SK-N-SH treated with all-trans-retinoic acid at 6 μM for 48 hours (cell line): ENCODE data around the gene FAF2.

Experiments
- ATAC-seq: fragments of 200-7000 bp; cut with Tn5 transposase; 3 replicates; pipeline ENCODE4 v1.9.1; 2020; ENCODE audit warnings: mild to moderate bottlenecking, moderate library complexity
- ARNTL ChIP-seq: fragments of 450-650 bp; formaldehyde crosslinking; IDR thresholded peaks from 2 replicates; pipeline ENCODE4 v1.5.0; 2020; ENCODE audit warnings: low read depth, mild to moderate bottlenecking, moderate library complexity, borderline replicate concordance
- BACH2 ChIP-seq: fragments of 250-450 bp; sonication (Bioruptor Pico); IDR thresholded peaks from 2 replicates; pipeline ENCODE4 v1.9.0; 2021; ENCODE audit warnings: mild to moderate bottlenecking, borderline replicate concordance
- CSDC2 ChIP-seq: fragments of 250-450 bp; sonication (Bioruptor Pico); IDR thresholded peaks from 2 replicates; pipeline ENCODE4 v1.5.0; 2020; ENCODE audit warnings: mild to moderate bottlenecking, moderate library complexity
- ESRRG ChIP-seq: fragments of 250-450 bp; sonication (Bioruptor Pico); IDR thresholded peaks from 2 replicates; pipeline ENCODE4 v1.6.1; 2021; ENCODE audit warnings: mild to moderate bottlenecking
- ISL1 ChIP-seq: fragments of 250-450 bp; sonication (Bioruptor Pico); IDR thresholded peaks from 2 replicates; pipeline ENCODE4 v2.1.2; 2022; ENCODE audit warnings: mild to moderate bottlenecking, moderate library complexity
- OSR1 ChIP-seq: fragments of 250-450 bp; sonication (Bioruptor Pico); IDR thresholded peaks from 2 replicates; pipeline ENCODE4 v1.8.0; 2022; ENCODE audit warnings: moderate library complexity, mild to moderate bottlenecking, inconsistent platforms
- PPARA ChIP-seq: fragments of 250-450 bp; sonication (Bioruptor Pico); IDR thresholded peaks from 2 replicates; pipeline ENCODE4 v1.5.0; 2020; ENCODE audit warnings: mild to moderate bottlenecking, borderline replicate concordance
- RARB ChIP-seq: fragments of 250-450 bp; sonication (Bioruptor Pico); IDR thresholded peaks from 2 replicates; pipeline ENCODE4 v1.8.0; 2021; ENCODE audit warnings: mild to moderate bottlenecking, moderate library complexity
- TCF4 ChIP-seq: fragments of 250-450 bp; sonication (Bioruptor Pico); IDR thresholded peaks from 2 replicates; pipeline ENCODE4 v1.8.0; 2021; ENCODE audit warnings: mild to moderate bottlenecking, moderate library complexity, borderline replicate concordance
- ZC3H10 ChIP-seq: fragments of 250-450 bp; sonication (Bioruptor Pico); IDR thresholded peaks from 2 replicates; pipeline ENCODE4 v1.5.1; 2021; ENCODE audit warnings: mild to moderate bottlenecking, moderate library complexity
- ZFP3 ChIP-seq: fragments of 250-450 bp; sonication (Bioruptor Pico); IDR thresholded peaks from 2 replicates; pipeline ENCODE4 v1.5.0; 2020; ENCODE audit warnings: mild to moderate bottlenecking, moderate library complexity
- ZNF565 ChIP-seq: fragments of 450-650 bp; formaldehyde crosslinking; conservative IDR thresholded peaks from 2 replicates; pipeline ENCODE4 v1.5.0; 2020; ENCODE audit warnings: low read depth, mild to moderate bottlenecking, moderate library complexity
- ZNF70 ChIP-seq: fragments of 450-650 bp; formaldehyde crosslinking; IDR thresholded peaks from 2 replicates; pipeline ENCODE4 v1.5.0; 2020; ENCODE audit warnings: mild to moderate bottlenecking, moderate library complexity
- TF ChIP-seq, protein P1 (sequence below): fragments of 250-450 bp; sonication (Bioruptor Pico); IDR thresholded peaks from 2 replicates; pipeline ENCODE4 v1.8.0; 2020; ENCODE audit warnings: mild to moderate bottlenecking, moderate library complexity, borderline replicate concordance
- TF ChIP-seq, protein P2 (sequence below): fragments of 250-450 bp; sonication (Bioruptor Pico); IDR thresholded peaks from 2 replicates; pipeline ENCODE4 v1.5.1; 2020; ENCODE audit warnings: low read depth, mild to moderate bottlenecking, moderate library complexity
- TF ChIP-seq, protein P3 (sequence below): fragments of 250-450 bp; sonication (Bioruptor Pico); IDR thresholded peaks from 2 replicates; pipeline ENCODE4 v1.5.0; 2020; ENCODE audit warnings: mild to moderate bottlenecking, moderate library complexity
- TF ChIP-seq, protein P4 (sequence below): fragments of 250-450 bp; sonication (Bioruptor Pico); IDR thresholded peaks from 2 replicates; pipeline ENCODE4 v1.5.1; 2021; ENCODE audit warnings: mild to moderate bottlenecking, moderate library complexity

The FAF2 gene

DNA sequence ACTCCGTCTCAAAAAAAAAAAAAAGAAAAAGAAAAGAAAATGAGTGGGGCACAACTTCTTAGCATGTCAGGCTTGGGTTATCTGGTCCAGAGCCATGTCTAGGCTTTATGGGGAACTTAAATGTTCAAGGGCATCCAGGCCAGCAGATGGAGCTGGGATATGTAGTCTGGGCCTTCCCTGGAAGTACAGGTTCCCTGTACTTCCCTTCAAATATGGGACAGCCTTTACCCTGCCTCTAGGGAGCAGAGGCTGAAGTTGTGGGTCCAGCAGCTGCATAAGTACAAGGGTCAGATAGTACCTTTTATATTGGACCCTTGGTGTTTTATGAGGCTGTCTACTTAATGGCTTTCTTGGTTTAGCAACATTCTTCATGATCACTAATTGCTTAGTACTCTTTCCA lies 42.1 kb downstream of the FAF2 start:
- no peak for ATAC-seq

DNA sequence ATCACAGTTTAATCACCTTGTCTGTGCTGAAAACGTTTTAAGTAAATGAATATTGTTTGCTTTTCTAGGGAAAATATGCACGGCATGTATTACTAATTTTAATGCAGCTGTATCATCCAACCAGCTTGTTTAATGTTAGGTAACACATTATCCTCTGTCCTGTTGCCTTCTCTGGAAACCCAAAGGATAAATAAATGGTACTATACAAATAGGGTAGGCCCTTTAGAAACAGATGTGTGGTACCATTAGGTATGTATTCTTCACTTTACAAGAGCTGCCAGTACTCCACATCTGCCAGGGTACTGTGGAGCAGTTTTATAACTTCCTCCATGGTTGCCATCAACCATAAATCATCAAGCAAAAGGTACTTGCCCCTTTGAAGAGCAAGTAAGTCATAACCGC lies 42.9 kb downstream of the FAF2 start:
- no peak for TF ChIP-seq CSDC2
- no peak for TF ChIP-seq ARNTL (CRISPR knock-in tag)
- ATAC-seq: no peak

More for the DNA sequence above, 42.1 kb downstream of the FAF2 start:
- TF ChIP-seq ZFP3 (CRISPR knock-in tag) (no peak), RARB (no peak), ISL1 (CRISPR knock-in tag) (no peak), ZNF565 (CRISPR knock-in tag) (no peak), ZC3H10 (CRISPR knock-in tag) (no peak), BACH2 (CRISPR knock-in tag) (no peak), ZNF70 (CRISPR knock-in tag) (no peak), TCF4 (CRISPR knock-in tag) (no peak), CSDC2 (no peak)
- TF ChIP-seq, protein P1, sequence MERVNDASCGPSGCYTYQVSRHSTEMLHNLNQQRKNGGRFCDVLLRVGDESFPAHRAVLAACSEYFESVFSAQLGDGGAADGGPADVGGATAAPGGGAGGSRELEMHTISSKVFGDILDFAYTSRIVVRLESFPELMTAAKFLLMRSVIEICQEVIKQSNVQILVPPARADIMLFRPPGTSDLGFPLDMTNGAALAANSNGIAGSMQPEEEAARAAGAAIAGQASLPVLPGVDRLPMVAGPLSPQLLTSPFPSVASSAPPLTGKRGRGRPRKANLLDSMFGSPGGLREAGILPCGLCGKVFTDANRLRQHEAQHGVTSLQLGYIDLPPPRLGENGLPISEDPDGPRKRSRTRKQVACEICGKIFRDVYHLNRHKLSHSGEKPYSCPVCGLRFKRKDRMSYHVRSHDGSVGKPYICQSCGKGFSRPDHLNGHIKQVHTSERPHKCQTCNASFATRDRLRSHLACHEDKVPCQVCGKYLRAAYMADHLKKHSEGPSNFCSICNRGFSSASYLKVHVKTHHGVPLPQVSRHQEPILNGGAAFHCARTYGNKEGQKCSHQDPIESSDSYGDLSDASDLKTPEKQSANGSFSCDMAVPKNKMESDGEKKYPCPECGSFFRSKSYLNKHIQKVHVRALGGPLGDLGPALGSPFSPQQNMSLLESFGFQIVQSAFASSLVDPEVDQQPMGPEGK (CRISPR knock-in tag): no peak

DNA sequence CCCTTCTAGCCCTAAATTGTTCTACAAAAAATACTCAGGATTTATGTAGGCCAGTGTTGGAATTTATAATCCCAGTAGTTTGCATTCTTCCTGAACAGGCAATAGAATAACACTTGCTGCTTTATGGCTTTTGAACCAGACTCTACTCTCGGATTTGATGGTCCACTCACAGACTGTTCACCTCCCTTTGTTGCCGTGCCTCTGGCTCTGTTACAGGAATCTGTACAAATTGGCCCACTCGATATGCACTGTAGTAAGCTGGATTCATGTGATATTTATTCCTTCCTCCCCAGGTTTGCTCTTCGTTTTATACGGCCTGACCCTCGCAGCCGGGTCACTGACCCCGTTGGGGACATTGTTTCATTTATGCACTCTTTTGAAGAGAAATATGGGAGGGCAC lies 43.7 kb downstream of the FAF2 start:
- ATAC-seq: no peak
- no peak for TF ChIP-seq ISL1 (CRISPR knock-in tag)
- TF ChIP-seq BACH2 (CRISPR knock-in tag): no peak
- no peak for TF ChIP-seq RARB

DNA sequence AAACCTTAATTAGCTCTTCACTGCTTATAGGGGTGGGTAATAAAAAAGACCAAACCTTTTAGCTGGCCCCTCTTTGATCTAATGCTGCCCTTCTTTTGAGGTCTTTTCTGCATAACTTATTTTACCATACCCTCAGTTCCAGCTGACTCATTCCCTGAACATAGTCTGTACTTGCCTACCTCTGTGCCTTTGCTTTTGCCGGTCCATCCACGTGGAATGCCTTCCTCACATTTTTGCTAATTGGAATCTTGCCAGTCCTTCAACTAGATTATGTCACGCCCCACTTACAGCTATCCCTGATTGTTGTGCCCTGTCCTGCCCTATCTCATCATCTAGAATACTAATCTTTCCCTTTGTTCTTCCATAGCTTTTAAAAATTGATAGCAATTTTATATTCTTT lies 44.2 kb downstream of the FAF2 start:
- TF ChIP-seq RARB (no peak), ZC3H10 (CRISPR knock-in tag) (no peak), ESRRG (no peak), CSDC2 (no peak), PPARA (CRISPR knock-in tag) (no peak), OSR1 (CRISPR knock-in tag) (no peak), TCF4 (CRISPR knock-in tag) (no peak), ARNTL (CRISPR knock-in tag) (no peak), ISL1 (CRISPR knock-in tag) (no peak), BACH2 (CRISPR knock-in tag) (no peak)
- TF ChIP-seq, protein P2, sequence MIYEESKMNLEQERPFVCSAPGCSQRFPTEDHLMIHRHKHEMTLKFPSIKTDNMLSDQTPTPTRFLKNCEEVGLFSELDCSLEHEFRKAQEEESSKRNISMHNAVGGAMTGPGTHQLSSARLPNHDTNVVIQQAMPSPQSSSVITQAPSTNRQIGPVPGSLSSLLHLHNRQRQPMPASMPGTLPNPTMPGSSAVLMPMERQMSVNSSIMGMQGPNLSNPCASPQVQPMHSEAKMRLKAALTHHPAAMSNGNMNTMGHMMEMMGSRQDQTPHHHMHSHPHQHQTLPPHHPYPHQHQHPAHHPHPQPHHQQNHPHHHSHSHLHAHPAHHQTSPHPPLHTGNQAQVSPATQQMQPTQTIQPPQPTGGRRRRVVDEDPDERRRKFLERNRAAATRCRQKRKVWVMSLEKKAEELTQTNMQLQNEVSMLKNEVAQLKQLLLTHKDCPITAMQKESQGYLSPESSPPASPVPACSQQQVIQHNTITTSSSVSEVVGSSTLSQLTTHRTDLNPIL (CRISPR knock-in tag): no peak
- TF ChIP-seq, protein P1 (CRISPR knock-in tag): no peak
- TF ChIP-seq, protein P3, sequence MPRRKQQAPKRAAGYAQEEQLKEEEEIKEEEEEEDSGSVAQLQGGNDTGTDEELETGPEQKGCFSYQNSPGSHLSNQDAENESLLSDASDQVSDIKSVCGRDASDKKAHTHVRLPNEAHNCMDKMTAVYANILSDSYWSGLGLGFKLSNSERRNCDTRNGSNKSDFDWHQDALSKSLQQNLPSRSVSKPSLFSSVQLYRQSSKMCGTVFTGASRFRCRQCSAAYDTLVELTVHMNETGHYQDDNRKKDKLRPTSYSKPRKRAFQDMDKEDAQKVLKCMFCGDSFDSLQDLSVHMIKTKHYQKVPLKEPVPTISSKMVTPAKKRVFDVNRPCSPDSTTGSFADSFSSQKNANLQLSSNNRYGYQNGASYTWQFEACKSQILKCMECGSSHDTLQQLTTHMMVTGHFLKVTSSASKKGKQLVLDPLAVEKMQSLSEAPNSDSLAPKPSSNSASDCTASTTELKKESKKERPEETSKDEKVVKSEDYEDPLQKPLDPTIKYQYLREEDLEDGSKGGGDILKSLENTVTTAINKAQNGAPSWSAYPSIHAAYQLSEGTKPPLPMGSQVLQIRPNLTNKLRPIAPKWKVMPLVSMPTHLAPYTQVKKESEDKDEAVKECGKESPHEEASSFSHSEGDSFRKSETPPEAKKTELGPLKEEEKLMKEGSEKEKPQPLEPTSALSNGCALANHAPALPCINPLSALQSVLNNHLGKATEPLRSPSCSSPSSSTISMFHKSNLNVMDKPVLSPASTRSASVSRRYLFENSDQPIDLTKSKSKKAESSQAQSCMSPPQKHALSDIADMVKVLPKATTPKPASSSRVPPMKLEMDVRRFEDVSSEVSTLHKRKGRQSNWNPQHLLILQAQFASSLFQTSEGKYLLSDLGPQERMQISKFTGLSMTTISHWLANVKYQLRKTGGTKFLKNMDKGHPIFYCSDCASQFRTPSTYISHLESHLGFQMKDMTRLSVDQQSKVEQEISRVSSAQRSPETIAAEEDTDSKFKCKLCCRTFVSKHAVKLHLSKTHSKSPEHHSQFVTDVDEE (CRISPR knock-in tag): no peak
- TF ChIP-seq, protein P4, sequence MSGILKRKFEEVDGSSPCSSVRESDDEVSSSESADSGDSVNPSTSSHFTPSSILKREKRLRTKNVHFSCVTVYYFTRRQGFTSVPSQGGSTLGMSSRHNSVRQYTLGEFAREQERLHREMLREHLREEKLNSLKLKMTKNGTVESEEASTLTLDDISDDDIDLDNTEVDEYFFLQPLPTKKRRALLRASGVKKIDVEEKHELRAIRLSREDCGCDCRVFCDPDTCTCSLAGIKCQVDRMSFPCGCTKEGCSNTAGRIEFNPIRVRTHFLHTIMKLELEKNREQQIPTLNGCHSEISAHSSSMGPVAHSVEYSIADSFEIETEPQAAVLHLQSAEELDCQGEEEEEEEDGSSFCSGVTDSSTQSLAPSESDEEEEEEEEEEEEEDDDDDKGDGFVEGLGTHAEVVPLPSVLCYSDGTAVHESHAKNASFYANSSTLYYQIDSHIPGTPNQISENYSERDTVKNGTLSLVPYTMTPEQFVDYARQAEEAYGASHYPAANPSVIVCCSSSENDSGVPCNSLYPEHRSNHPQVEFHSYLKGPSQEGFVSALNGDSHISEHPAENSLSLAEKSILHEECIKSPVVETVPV (CRISPR knock-in tag): no peak
- ATAC-seq: no peak; the same call in 2 of the 3 replicates
